SKM-1 treated with dmso at 0.1 percent for 144 hours (cell line): ENCODE results near the gene NAV2.

ENCODE experiments used
- DNase-seq: peaks from one replicate; lab custom pipeline; 2025; ENCODE audit not compliant: unreplicated experiment; lab: John Stamatoyannopoulos, UW

NAV2 gene

DNA sequence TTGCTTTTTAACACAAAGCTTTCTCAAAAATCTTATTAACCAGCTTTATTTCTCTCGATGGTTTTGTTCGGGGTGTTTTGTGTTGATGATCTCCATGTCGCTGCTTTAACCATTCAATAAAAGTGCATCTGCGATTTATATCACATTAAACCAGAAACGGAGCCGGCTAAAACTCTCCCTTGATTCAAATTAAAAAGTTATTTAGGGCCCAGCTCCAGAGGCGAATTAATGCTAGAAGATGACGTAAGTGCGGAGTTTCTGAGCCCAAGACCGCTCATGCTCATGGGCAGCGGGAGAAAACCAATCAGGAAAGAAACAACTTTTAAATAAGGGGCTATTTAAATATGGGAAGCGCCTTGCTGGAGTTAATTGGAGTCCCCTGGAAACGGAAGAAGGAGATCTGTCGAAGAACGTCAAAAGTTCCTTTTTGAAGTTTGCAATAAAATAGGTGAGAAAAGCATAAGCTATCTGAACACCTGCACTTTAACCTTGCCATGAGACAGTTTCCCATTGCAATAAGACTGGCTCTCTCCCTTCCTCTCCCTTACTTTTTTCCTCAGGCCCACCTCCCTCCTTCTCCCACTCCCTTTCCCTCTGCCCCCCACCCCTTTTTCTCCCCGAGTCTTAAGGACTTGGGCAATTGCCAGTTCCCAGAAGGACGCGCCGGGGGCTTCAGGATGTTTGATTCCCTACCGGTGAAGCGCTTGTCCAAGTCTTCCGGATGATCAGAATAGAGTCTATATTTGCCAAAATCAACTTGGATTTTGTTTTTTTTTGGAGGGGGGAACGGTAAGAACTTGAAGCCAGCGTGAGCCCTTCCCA, 449.5 kb downstream of the NAV2 start:
- DNase-seq: no peak

DNA sequence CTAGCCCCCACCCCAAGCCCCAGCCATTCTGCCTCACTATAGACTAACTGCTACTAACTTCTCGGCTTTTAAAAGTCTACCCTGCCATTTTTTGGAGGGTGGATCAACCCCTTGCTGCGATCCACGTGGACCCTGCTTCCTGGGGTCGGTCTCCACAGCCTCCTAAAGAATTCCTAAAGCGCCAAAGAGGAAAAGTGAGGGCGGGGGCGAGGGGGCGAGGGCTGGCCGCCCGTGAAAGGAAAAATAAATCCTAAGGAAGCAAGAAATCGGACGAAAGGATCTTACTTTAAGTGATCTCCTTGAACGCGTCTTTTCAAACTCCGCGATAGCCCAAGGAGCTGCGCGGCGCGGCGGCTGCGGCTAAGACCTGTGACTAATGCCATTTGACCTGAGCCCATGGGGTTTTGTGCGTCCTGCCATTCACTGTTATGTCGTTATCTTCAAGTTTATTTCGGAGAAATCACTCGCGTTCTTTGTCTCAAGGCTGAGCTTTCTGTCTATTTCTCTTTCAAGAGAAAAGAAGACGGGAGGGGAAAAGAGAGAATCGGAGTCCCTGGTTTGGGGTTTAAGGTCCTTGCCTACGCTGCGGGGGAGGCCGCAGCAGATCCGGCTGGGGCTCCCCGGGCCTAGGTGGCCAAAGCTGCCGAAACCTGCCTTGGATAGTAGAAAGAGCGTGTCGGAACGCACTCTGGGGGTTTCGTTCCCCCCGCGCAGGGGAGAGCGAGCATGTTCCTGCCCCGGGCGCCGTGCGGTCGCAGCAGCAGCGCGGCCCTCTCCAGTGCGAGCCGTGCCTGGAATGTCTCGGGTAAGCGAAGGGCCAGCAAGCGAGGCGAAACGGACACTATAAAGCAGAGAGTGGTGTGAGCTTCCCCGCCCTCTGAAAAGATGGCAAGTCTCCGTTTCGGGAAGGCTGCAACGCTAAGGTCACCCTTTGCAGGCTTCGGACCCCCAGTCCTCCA, 450.5 kb downstream of the NAV2 start:
- DNase-seq: no peak

DNA sequence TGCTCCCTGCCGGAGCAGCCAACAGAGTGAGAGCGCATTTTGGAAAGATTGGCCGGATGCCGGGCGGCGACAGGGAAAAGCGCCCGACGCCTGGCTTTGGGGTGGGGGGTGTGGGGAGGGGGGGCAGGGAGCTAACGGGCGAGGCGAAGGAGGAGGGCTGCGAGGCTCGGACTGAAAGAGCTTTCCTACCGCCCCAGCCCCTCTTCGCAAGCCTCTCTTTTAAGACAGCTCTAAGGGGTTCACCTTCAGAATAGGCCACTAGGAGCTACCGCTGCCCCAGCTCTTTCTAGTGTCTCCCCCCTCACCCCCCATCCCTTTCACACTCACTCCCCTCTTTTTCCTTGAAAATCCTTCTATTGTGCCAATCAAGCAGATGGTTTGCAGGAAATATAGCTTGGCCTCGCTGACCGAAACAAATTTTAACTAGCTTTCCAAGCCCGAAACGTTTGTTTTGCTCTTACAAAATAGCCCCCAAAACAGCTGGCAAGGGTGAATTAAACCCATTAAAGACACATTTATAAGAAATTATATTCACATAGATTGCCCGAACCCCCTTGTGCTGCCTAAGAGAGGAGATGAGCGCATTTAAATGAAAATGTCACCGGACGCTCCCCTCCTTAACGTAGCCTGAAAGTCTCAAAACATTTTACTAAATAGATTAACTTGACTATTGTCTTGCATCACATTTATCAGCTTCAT, 451.3 kb downstream of the NAV2 start:
- DNase-seq: no peak
